Neural cell (in vitro differentiated cells): ENCODE results near the gene ANGEL2.

ENCODE experiments used
- CTCF ChIP-seq: fragments of 450-650 bp; IDR thresholded peaks from 2 replicates; pipeline ENCODE4 v1.5.1; 2014; ENCODE audit warnings: antibody characterized with exemption, mild to moderate bottlenecking, moderate library complexity; ENCODE audit not compliant: poor library complexity, severe bottlenecking
- EP300 ChIP-seq: fragments of 450-650 bp; conservative IDR thresholded peaks from 2 replicates; pipeline ENCODE4 v1.6.1; 2014; ENCODE audit warnings: antibody characterized with exemption, mild to moderate bottlenecking, moderate library complexity; ENCODE audit not compliant: poor library complexity, severe bottlenecking
- POLR2AphosphoS5 ChIP-seq: IDR thresholded peaks from 2 replicates; pipeline ENCODE4 v1.6.1; 2012
- RAD21 ChIP-seq: fragments of 450-650 bp; conservative IDR thresholded peaks from 2 replicates; pipeline ENCODE4 v1.6.1; 2014; ENCODE audit warnings: antibody characterized with exemption, mild to moderate bottlenecking, moderate library complexity
- TAF1 ChIP-seq: IDR thresholded peaks from 2 replicates; pipeline ENCODE4 v1.6.1; 2012; ENCODE audit warnings: low read depth

GRCh38 chr1:212982430-212983152 lies 33.1 kb downstream of the ANGEL2 start:
- TF ChIP-seq POLR2AphosphoS5 (no peak), RAD21 (no peak), CTCF (no peak), EP300 (no peak), TAF1 (no peak)
